ENCODE measurements around the gene ANKRD63.

DNA sequence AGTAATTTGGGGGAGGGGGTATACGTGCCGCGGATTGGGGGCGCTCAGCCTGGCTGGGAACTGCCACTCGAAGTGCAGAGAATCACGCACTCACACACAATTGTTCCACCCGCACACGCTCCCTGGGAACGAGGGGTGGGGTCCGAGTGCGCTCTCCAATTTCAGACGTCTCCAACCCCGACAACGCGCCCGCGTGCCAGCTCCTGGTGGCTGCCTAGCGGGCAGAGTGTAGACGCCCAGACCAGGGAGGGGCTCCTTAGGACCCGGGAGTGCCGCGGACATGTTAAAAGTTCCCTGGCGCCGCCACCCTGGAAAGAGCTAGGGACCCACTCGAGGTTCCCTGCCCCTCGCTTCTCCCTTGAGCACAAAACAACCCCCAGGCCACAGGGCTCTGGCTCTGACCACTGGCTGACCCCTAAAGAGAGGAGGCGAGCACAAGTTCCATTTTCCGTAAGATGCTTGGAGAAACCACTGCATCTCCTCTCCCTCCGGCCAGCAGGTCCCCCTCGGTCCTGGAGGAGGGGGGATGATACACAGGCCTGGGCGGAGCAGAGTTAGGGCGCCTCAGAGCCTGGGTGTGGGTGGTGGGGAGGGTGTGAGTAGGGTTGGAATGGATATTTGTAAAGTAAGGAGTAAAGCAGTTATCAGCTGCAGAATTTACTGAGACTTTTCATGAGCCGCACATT is 894 bp upstream of the ANKRD63 start:
- no peak for TF ChIP-seq SIN3A (IDR thresholded peaks at IDR 0.05; ENCODE audit: borderline replicate concordance, insufficient read depth, low read length)
- TF ChIP-seq POLR2AphosphoS5 (IDR thresholded peaks at IDR 0.05; ENCODE audit: low read depth, low read length) = no peak

Data from PFSK-1 (cell line).